Liver (tissue), 3 donors: ENCODE data around the gene ABHD13.

Source experiments
- CTCF ChIP-seq: fragments of 150-350 bp; IDR thresholded peaks from 2 replicates; pipeline ENCODE4 v1.5.1; 2017; ENCODE audit warnings: improper control_type of control experiment, low read depth, low read length; ENCODE audit not compliant: missing input control
- GABPA ChIP-seq, 2 donors: IDR thresholded peaks in 1 of 2; conservative IDR thresholded peaks in 1 of 2; 2 replicates each; pipeline ENCODE4 v1.6.1; 2016; ENCODE audit warnings: antibody characterized with exemption in 2 of 2, mild to moderate bottlenecking in 1 of 2, moderate library complexity in 1 of 2
- JUND ChIP-seq, 2 donors: IDR thresholded peaks; 2 replicates each; pipeline ENCODE4 v1.6.1; 2016; ENCODE audit warnings: antibody characterized with exemption in 2 of 2
- RXRA ChIP-seq, 2 donors: IDR thresholded peaks; 2 replicates each; pipeline ENCODE4 v1.6.1; 2017 to 2018; ENCODE audit warnings: antibody characterized with exemption in 2 of 2, mild to moderate bottlenecking in 1 of 2
- TAF1 ChIP-seq: conservative IDR thresholded peaks from 2 replicates; pipeline ENCODE4 v1.6.1; 2016; ENCODE audit warnings: antibody characterized with exemption, mild to moderate bottlenecking
- TF ChIP-seq, protein P1 (sequence below): IDR thresholded peaks from 2 replicates; pipeline ENCODE4 v1.6.1; 2016; ENCODE audit warnings: antibody characterized with exemption, mild to moderate bottlenecking
- donor health status: healthy.
- donor health status: healthy.

- TF ChIP-seq CTCF (no peak), RXRA (IDR thresholded peaks at IDR 0.05) (no peak), JUND (IDR thresholded peaks at IDR 0.05) (peak in 1 of 2 donors; percentile 15), GABPA (IDR thresholded peaks at IDR 0.05 in 1 of 2, conservative IDR thresholded peaks at IDR 0.05 in 1 of 2) (no peak), TAF1 (no peak)
- TF ChIP-seq, protein P1, sequence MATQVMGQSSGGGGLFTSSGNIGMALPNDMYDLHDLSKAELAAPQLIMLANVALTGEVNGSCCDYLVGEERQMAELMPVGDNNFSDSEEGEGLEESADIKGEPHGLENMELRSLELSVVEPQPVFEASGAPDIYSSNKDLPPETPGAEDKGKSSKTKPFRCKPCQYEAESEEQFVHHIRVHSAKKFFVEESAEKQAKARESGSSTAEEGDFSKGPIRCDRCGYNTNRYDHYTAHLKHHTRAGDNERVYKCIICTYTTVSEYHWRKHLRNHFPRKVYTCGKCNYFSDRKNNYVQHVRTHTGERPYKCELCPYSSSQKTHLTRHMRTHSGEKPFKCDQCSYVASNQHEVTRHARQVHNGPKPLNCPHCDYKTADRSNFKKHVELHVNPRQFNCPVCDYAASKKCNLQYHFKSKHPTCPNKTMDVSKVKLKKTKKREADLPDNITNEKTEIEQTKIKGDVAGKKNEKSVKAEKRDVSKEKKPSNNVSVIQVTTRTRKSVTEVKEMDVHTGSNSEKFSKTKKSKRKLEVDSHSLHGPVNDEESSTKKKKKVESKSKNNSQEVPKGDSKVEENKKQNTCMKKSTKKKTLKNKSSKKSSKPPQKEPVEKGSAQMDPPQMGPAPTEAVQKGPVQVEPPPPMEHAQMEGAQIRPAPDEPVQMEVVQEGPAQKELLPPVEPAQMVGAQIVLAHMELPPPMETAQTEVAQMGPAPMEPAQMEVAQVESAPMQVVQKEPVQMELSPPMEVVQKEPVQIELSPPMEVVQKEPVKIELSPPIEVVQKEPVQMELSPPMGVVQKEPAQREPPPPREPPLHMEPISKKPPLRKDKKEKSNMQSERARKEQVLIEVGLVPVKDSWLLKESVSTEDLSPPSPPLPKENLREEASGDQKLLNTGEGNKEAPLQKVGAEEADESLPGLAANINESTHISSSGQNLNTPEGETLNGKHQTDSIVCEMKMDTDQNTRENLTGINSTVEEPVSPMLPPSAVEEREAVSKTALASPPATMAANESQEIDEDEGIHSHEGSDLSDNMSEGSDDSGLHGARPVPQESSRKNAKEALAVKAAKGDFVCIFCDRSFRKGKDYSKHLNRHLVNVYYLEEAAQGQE = no peak
Measured at GRCh38 chr13:108230377-108230776, 12.2 kb downstream of the ABHD13 start.
